ENCODE data around the gene ABTB1. TPM values are rescaled to one million over a fixed set of nuclear protein-coding genes. Genes with fewer than 3 reads are reported as not detected.

Gene ABTB1
- total RNA-seq (ENCODE audit: unreplicated experiment) = 8.7 TPM
- long read RNA-seq, partial matches to known transcripts = 0 of 4 reads
- long read RNA-seq, other reads (novel, unspliced or antisense) = 1 of 4 reads

- Mint-ChIP-seq H3K4me1 (ENCODE audit: unreplicated experiment) (peaks cover 9% of the 10 kb centered on the region), H3K27me3 (ENCODE audit: unreplicated experiment) (peaks cover 13% of the 10 kb centered on the region), H3K27ac (ENCODE audit: unreplicated experiment) (no peak within 1 kb of the TSS), H3K36me3 (ENCODE audit: low read depth, unreplicated experiment) (peaks cover 5% of the 10 kb centered on the region), H3K4me3 (ENCODE audit: unreplicated experiment) (peak within 1 kb of the TSS; percentile 83), H3K9me3 (ENCODE audit: unreplicated experiment) (no peaks in the 10 kb centered on the region)
- no peak for TF ChIP-seq CTCF (IDR thresholded peaks at IDR 0.05; ENCODE audit: unreplicated experiment)
- DNase-seq (ENCODE audit: low spot score) = peak; percentile 66
Observed at GRCh38 chr3:127672429-127673190, at the start of gene ABTB1. Gene ABTB1 (plus strand): TSS chr3:127672952. CDS start chr3:127673026, 74 bp downstream.

GRCh38 chr3:127624063-127624462, 48.7 kb upstream of the ABTB1 start:
- H3K27me3 Mint-ChIP-seq (ENCODE audit: unreplicated experiment) = peaks cover 8% of the 10 kb centered on the region
- DNase-seq (ENCODE audit: low spot score) = no peak
- no peak overlapping the region for H3K27ac Mint-ChIP-seq (ENCODE audit: unreplicated experiment)
- peaks cover 3% of the 10 kb centered on the region for H3K4me1 Mint-ChIP-seq (ENCODE audit: unreplicated experiment)
- peaks cover 24% of the 10 kb centered on the region for H3K36me3 Mint-ChIP-seq (ENCODE audit: low read depth, unreplicated experiment)
- TF ChIP-seq CTCF (IDR thresholded peaks at IDR 0.05; ENCODE audit: unreplicated experiment) = no peak
- no peak overlapping the region for H3K4me3 Mint-ChIP-seq (ENCODE audit: unreplicated experiment)
- H3K9me3 Mint-ChIP-seq (ENCODE audit: unreplicated experiment) = no peaks in the 10 kb centered on the region

GRCh38 chr3:127625821-127626220, 46.9 kb upstream of the ABTB1 start:
- Mint-ChIP-seq H3K27me3 (ENCODE audit: unreplicated experiment) (peaks cover 18% of the 10 kb centered on the region), H3K4me3 (ENCODE audit: unreplicated experiment) (no peak overlapping the region), H3K27ac (ENCODE audit: unreplicated experiment) (no peak overlapping the region), H3K9me3 (ENCODE audit: unreplicated experiment) (no peaks in the 10 kb centered on the region), H3K4me1 (ENCODE audit: unreplicated experiment) (peaks cover 10% of the 10 kb centered on the region), H3K36me3 (ENCODE audit: low read depth, unreplicated experiment) (peaks cover 20% of the 10 kb centered on the region)
- TF ChIP-seq CTCF (IDR thresholded peaks at IDR 0.05; ENCODE audit: unreplicated experiment) = no peak
- DNase-seq (ENCODE audit: low spot score) = no peak

- peaks cover 15% of the 10 kb centered on the region for H3K4me1 Mint-ChIP-seq (ENCODE audit: unreplicated experiment)
- H3K36me3 Mint-ChIP-seq (ENCODE audit: low read depth, unreplicated experiment) = peaks cover 11% of the 10 kb centered on the region
- no peak for TF ChIP-seq CTCF (IDR thresholded peaks at IDR 0.05; ENCODE audit: unreplicated experiment)
- peaks cover 19% of the 10 kb centered on the region for H3K27me3 Mint-ChIP-seq (ENCODE audit: unreplicated experiment)
- H3K27ac Mint-ChIP-seq (ENCODE audit: unreplicated experiment) = peak overlapping the region; percentile 30
- H3K9me3 Mint-ChIP-seq (ENCODE audit: unreplicated experiment) = no peaks in the 10 kb centered on the region
- peak overlapping the region; percentile 89 for H3K4me3 Mint-ChIP-seq (ENCODE audit: unreplicated experiment)
- DNase-seq (ENCODE audit: low spot score) = no peak
Observed at GRCh38 chr3:127628426-127628787, 44.3 kb upstream of the ABTB1 start.

- Mint-ChIP-seq H3K9me3 (ENCODE audit: unreplicated experiment) (no peaks in the 10 kb centered on the region), H3K27ac (ENCODE audit: unreplicated experiment) (peak within 1 kb of the TSS; percentile 30), H3K4me3 (ENCODE audit: unreplicated experiment) (peak within 1 kb of the TSS; percentile 89), H3K4me1 (ENCODE audit: unreplicated experiment) (peaks cover 15% of the 10 kb centered on the region), H3K27me3 (ENCODE audit: unreplicated experiment) (peaks cover 19% of the 10 kb centered on the region), H3K36me3 (ENCODE audit: low read depth, unreplicated experiment) (peaks cover 10% of the 10 kb centered on the region)
- peak; percentile 57 for DNase-seq (ENCODE audit: low spot score)
- no peak for TF ChIP-seq CTCF (IDR thresholded peaks at IDR 0.05; ENCODE audit: unreplicated experiment)
Observed at GRCh38 chr3:127628788-127629466, 43.8 kb upstream of the ABTB1 start, which contains the start of gene PODXL2. Gene PODXL2 (plus strand): TSS chr3:127629185. CDS start chr3:127629220, 35 bp downstream.

Measured in endothelial cell (in vitro differentiated cells).